Activated gamma-delta T cell (primary cell): ENCODE results near the gene PRELID3B.
"Not testable (repeated sequence)": the region's sequence is repeated elsewhere in the genome, so short reads cannot be mapped to it uniquely, and the experiment has no call there.

Source experiments
- DNase-seq: peaks from one replicate; lab custom pipeline; 2025; lab: John Stamatoyannopoulos, UW

PRELID3B gene

GRCh38 chr20:59048681-59049030, 6.1 kb upstream of the PRELID3B start:
- DNase-seq, result no peak

- DNase-seq, result no peak
These were observed 5.5 kb upstream of the PRELID3B start for GRCh38 chr20:59047938-59048680.

GRCh38 chr20:59046862-59047261, 4.3 kb upstream of the PRELID3B start:
- DNase-seq, result no peak

GRCh38 chr20:59044796-59045195, 2.2 kb upstream of the PRELID3B start:
- DNase-seq, result no peak

GRCh38 chr20:59044295-59044694, 1.7 kb upstream of the PRELID3B start:
- DNase-seq, result no peak

- no peak for DNase-seq
These were observed 1.1 kb upstream of the PRELID3B start for GRCh38 chr20:59043698-59044097.

- DNase-seq, result peak; percentile 95
These were observed 428 bp upstream of the PRELID3B start for GRCh38 chr20:59042796-59043631.

- not testable (repeated sequence) for DNase-seq
These were observed 1.1 kb downstream of the PRELID3B start for GRCh38 chr20:59041487-59041886.

- DNase-seq, result no peak
These were observed 1.9 kb downstream of the PRELID3B start for GRCh38 chr20:59040667-59041066.

GRCh38 chr20:59039233-59039632, 3.4 kb downstream of the PRELID3B start:
- no peak for DNase-seq

GRCh38 chr20:59037386-59037785, 5.2 kb downstream of the PRELID3B start:
- no peak for DNase-seq

GRCh38 chr20:59035381-59035780, 7.2 kb downstream of the PRELID3B start:
- no peak for DNase-seq

- no peak for DNase-seq
These were observed 8.9 kb downstream of the PRELID3B start for GRCh38 chr20:59033616-59034165.

GRCh38 chr20:59033093-59033492, 9.5 kb downstream of the PRELID3B start:
- no peak for DNase-seq

GRCh38 chr20:59032713-59033059, 9.9 kb downstream of the PRELID3B start:
- DNase-seq, result no peak

GRCh38 chr20:59032023-59032712, 10.4 kb downstream of the PRELID3B start, which contains the start of gene ATP5F1E:
ATP5F1E (minus strand) TSS chr20:59032335; CDS start chr20:59032251, 84 bp downstream.
- DNase-seq, result peak; percentile 98

GRCh38 chr20:59031564-59032022, 11.0 kb downstream of the PRELID3B start:
- DNase-seq, result no peak

- DNase-seq, result no peak
These were observed 11.5 kb downstream of the PRELID3B start for GRCh38 chr20:59030911-59031563.

- DNase-seq, result no peak
These were observed 13.8 kb downstream of the PRELID3B start for GRCh38 chr20:59028812-59029211.

GRCh38 chr20:59027741-59028320, 14.8 kb downstream of the PRELID3B start:
- DNase-seq, result no peak
